IMR-90 (cell line): ENCODE measurements around the gene DTNA. TPM values are rescaled to one million over a fixed set of nuclear protein-coding genes. Genes with fewer than 3 reads are reported as not detected.

ENCODE experiments used
- ATAC-seq: fragments of 200-7000 bp; cut with Tn5 transposase; 2 replicates; pipeline ENCODE4 v1.9.1; 2020; ENCODE audit warnings: low read depth, mild to moderate bottlenecking, moderate library complexity
- BruUV-seq: library from RNA; stranded (reverse); fragments of 400-500 nt; replicated peaks from 2 replicates; lab custom pipeline; 2021; lab: Mats Ljungman, UMichigan
- CTCF ChIA-PET: fragments of 300-600 bp; formaldehyde crosslinking; extraction: SDS; loops from one replicate; lab custom pipeline; 2021; ENCODE audit warnings: antibody characterized with exemption; lab: Yijun Ruan, JAX
- POLR2A ChIA-PET: fragments of 300-600 bp; sonication (Branson Sonifier 250); formaldehyde crosslinking; loops from one replicate; lab custom pipeline; 2022; ENCODE audit warnings: antibody characterized with exemption; ENCODE audit not compliant: unreplicated experiment; lab: Charles Lee
- DNase-seq: peaks from one replicate; pipeline ENCODE4 v3.0.0; 2013
- H2AFZ ChIP-seq: replicated peaks from 2 replicates; pipeline ENCODE3; 2013; ENCODE audit warnings: low read length, mild to moderate bottlenecking; ENCODE audit not compliant: poor library complexity
- H2AK5ac ChIP-seq: 2 replicates; pipeline ENCODE4 v1.6.1; 2013; ENCODE audit warnings: low read depth, low read length, inconsistent platforms
- H2AK9ac ChIP-seq: replicated peaks from 2 replicates; pipeline ENCODE3; 2013; ENCODE audit warnings: mild to moderate bottlenecking, low read depth, low read length, moderate library complexity; ENCODE audit not compliant: poor library complexity
- H2BK120ac ChIP-seq: 2 replicates; pipeline ENCODE4 v1.6.1; 2013; ENCODE audit warnings: low read depth, low read length, inconsistent platforms
- H2BK15ac ChIP-seq: 3 replicates; pipeline ENCODE4 v1.6.1; 2013; ENCODE audit warnings: low read depth, low read length, inconsistent platforms
- H2BK20ac ChIP-seq: 2 replicates; pipeline ENCODE4 v1.6.1; 2013; ENCODE audit warnings: low read depth, mild to moderate bottlenecking, inconsistent platforms, low read length, moderate library complexity
- H2BK5ac ChIP-seq: 2 replicates; pipeline ENCODE4 v1.6.1; 2013; ENCODE audit warnings: mild to moderate bottlenecking, low read depth, low read length, inconsistent platforms; ENCODE audit not compliant: poor library complexity, severe bottlenecking
- H3K14ac ChIP-seq: replicated peaks from 2 replicates; pipeline ENCODE4 v1.6.1; 2013; ENCODE audit warnings: low read depth, low read length, inconsistent platforms
- H3K18ac ChIP-seq: 2 replicates; pipeline ENCODE4 v1.6.1; 2013; ENCODE audit warnings: low read depth, low read length, control low read depth
- H3K23ac ChIP-seq: 2 replicates; pipeline ENCODE4 v1.6.1; 2013; ENCODE audit warnings: low read depth, low read length, inconsistent platforms
- H3K27ac ChIP-seq: 2 replicates; pipeline ENCODE4 v1.5.1; 2013; ENCODE audit warnings: mild to moderate bottlenecking, control low read depth, low read length; ENCODE audit not compliant: insufficient read depth
- H3K27me3 ChIP-seq: 2 replicates; pipeline ENCODE4 v1.6.1; 2013; ENCODE audit warnings: low read length; ENCODE audit not compliant: control insufficient read depth, insufficient read depth
- H3K36me3 ChIP-seq: 2 replicates; pipeline ENCODE4 v1.6.1; 2013; ENCODE audit warnings: low read length, mixed read lengths; ENCODE audit not compliant: control insufficient read depth, insufficient read depth
- H3K4ac ChIP-seq: 2 replicates; pipeline ENCODE4 v1.6.1; 2013; ENCODE audit warnings: low read depth, low read length, inconsistent platforms
- H3K4me1 ChIP-seq: 2 replicates; pipeline ENCODE4 v1.6.1; 2013; ENCODE audit warnings: low read length, mixed read lengths; ENCODE audit not compliant: control insufficient read depth, insufficient read depth
- H3K4me2 ChIP-seq: 2 replicates; pipeline ENCODE4 v1.6.1; 2013; ENCODE audit warnings: low read depth, mild to moderate bottlenecking, control low read depth, low read length, moderate library complexity
- H3K4me3 ChIP-seq: 2 replicates; pipeline ENCODE4 v1.5.1; 2013; ENCODE audit warnings: low read depth, mild to moderate bottlenecking, control low read depth, low read length, moderate library complexity; ENCODE audit not compliant: insufficient read depth
- H3K56ac ChIP-seq: 2 replicates; pipeline ENCODE4 v1.6.1; 2013; ENCODE audit warnings: low read length, inconsistent platforms; ENCODE audit not compliant: insufficient read depth; ENCODE audit errors: extremely low read depth
- H3K79me1 ChIP-seq, 2 experiments: 2 replicates each; pipeline ENCODE4 v1.6.1; 2013; ENCODE audit warnings: low read length in 2 of 2, inconsistent platforms in 1 of 2, low read depth in 1 of 2
- H3K9ac ChIP-seq: 2 replicates; pipeline ENCODE4 v1.6.1; 2013; ENCODE audit warnings: low read depth, low read length, control low read depth
- H3K9me1 ChIP-seq: 2 replicates; pipeline ENCODE4 v1.6.1; 2013; ENCODE audit warnings: low read length, inconsistent platforms; ENCODE audit not compliant: insufficient read depth
- H3K9me3 ChIP-seq: 2 replicates; pipeline ENCODE4 v1.6.1; 2013; ENCODE audit warnings: low read length; ENCODE audit not compliant: control insufficient read depth, insufficient read depth
- H4K20me1 ChIP-seq: 2 replicates; pipeline ENCODE4 v1.6.1; 2013; ENCODE audit warnings: low read length, inconsistent platforms; ENCODE audit not compliant: insufficient read depth
- H4K5ac ChIP-seq: 2 replicates; pipeline ENCODE4 v1.6.1; 2013; ENCODE audit warnings: mild to moderate bottlenecking, low read depth, low read length, control low read depth
- H4K8ac ChIP-seq, 2 experiments: 2 replicates each; pipeline ENCODE4 v1.6.1; 2013; ENCODE audit warnings: low read depth in 2 of 2, low read length in 2 of 2, control low read depth in 1 of 2, inconsistent platforms in 1 of 2
- H4K91ac ChIP-seq: 2 replicates; pipeline ENCODE4 v1.6.1; 2013; ENCODE audit warnings: low read depth, low read length, inconsistent platforms; ENCODE audit not compliant: insufficient read depth
- BHLHE40 ChIP-seq: fragments of 150-350 bp; IDR thresholded peaks from 2 replicates; pipeline ENCODE4 v1.6.1; 2016; ENCODE audit warnings: mild to moderate bottlenecking, low read depth, low read length
- CEBPB ChIP-seq: IDR thresholded peaks from 2 replicates; pipeline ENCODE4 v1.6.1; 2012; ENCODE audit warnings: low read depth, low read length, improper control_type of control experiment
- CHD1 ChIP-seq: IDR thresholded peaks from 2 replicates; pipeline ENCODE4 v1.6.1; 2012; ENCODE audit warnings: low read depth, low read length, improper control_type of control experiment
- CTCF ChIP-seq: conservative IDR thresholded peaks from 2 replicates; pipeline ENCODE4 v1.5.1; 2012; ENCODE audit warnings: mild to moderate bottlenecking, low read depth, low read length, improper control_type of control experiment
- ELK1 ChIP-seq: fragments of 150-350 bp; IDR thresholded peaks from 2 replicates; pipeline ENCODE4 v1.6.1; 2016; ENCODE audit warnings: low read depth, mild to moderate bottlenecking, low read length, moderate library complexity, borderline replicate concordance
- FOS ChIP-seq: fragments of 150-350 bp; IDR thresholded peaks from 2 replicates; pipeline ENCODE4 v1.6.1; 2016; ENCODE audit warnings: low read depth, low read length
- MAFK ChIP-seq: IDR thresholded peaks from 2 replicates; pipeline ENCODE4 v1.6.1; 2012; ENCODE audit warnings: low read depth, low read length, improper control_type of control experiment
- MAZ ChIP-seq: IDR thresholded peaks from 2 replicates; pipeline ENCODE4 v1.6.1; 2012; ENCODE audit warnings: low read depth, mild to moderate bottlenecking, low read length, improper control_type of control experiment, moderate library complexity, borderline replicate concordance
- MXI1 ChIP-seq: IDR thresholded peaks from 2 replicates; pipeline ENCODE4 v1.6.1; 2012; ENCODE audit warnings: low read depth, mild to moderate bottlenecking, low read length, moderate library complexity, borderline replicate concordance
- NFE2L2 ChIP-seq: fragments of 150-350 bp; IDR thresholded peaks from 2 replicates; pipeline ENCODE4 v1.6.1; 2016; ENCODE audit warnings: low read depth, mild to moderate bottlenecking, low read length
- POLR2A ChIP-seq: IDR thresholded peaks from 2 replicates; pipeline ENCODE4 v1.6.1; 2012; ENCODE audit warnings: mild to moderate bottlenecking, low read depth, low read length
- RAD21 ChIP-seq: IDR thresholded peaks from 2 replicates; pipeline ENCODE4 v1.6.1; 2012; ENCODE audit warnings: low read length, improper control_type of control experiment
- RCOR1 ChIP-seq: IDR thresholded peaks from 2 replicates; pipeline ENCODE4 v1.6.1; 2012; ENCODE audit warnings: mild to moderate bottlenecking, low read length, improper control_type of control experiment; ENCODE audit not compliant: insufficient replicate concordance
- RFX5 ChIP-seq: IDR thresholded peaks from 2 replicates; pipeline ENCODE4 v1.8.0; 2012; ENCODE audit warnings: low read depth, mild to moderate bottlenecking, low read length, moderate library complexity
- SMC3 ChIP-seq: fragments of 150-350 bp; IDR thresholded peaks from 2 replicates; pipeline ENCODE4 v1.6.1; 2016; ENCODE audit warnings: low read depth, mild to moderate bottlenecking, antibody characterized with exemption, low read length, moderate library complexity
- USF2 ChIP-seq: fragments of 150-350 bp; IDR thresholded peaks from 2 replicates; pipeline ENCODE4 v1.6.1; 2017; ENCODE audit warnings: mild to moderate bottlenecking, antibody characterized with exemption, low read length, low read depth
- WGBS, 2 experiments: methylation state at CpG; one replicate each; pipeline versions ENCODE4 v1.1.5 to v1.1.7; 2013; ENCODE audit warnings: missing lambda C conversion rate in 2 of 2; ENCODE audit not compliant: insufficient read length in 1 of 2; ENCODE audit errors: extremely low coverage in 2 of 2; 5-methylcytosine and 5-hydroxymethylcytosine counted together
- dilution Hi-C: fragments of 300-500 bp; cut with HindIII; formaldehyde crosslinking; loops from one replicate; pipeline ENCODE4 v1.14.3; 2018; ENCODE audit warnings: low sequenced_read_pairs; ENCODE audit not compliant: unreplicated experiment
- in situ Hi-C: fragments of 300-500 bp; cut with MboI; formaldehyde crosslinking; loops from 3 replicates; pipeline ENCODE4 v1.14.3; 2019; ENCODE audit warnings: low sequenced_read_pairs, inconsistent platforms, mixed read lengths
- intact Hi-C: fragments of 100-400 bp; cut with micrococcal nuclease; formaldehyde crosslinking; loops from 2 replicates; pipeline ENCODE4 v1.10.0; 2022
- polyA plus RNA-seq, 3 experiments: library from polyadenylated mRNA; depleted of rRNA; stranded (reverse); fragments of >200 nt; gene quantifications; 2 replicates each; pipeline ENCODE4 v1.2.3, GENCODE V29; 2012; ENCODE audit warnings: low replicate concordance in 1 of 3
- total RNA-seq: library from RNA; depleted of rRNA; stranded (reverse); fragments of >200 nt; gene quantifications from 2 replicates; pipeline ENCODE4 v1.2.3, GENCODE V29; 2012

The DTNA gene
- total and polyA plus RNA-seq, 2 of the 4 experiments (the other 2 are of a cell fraction): 9.5 to 10.8 TPM

- H3K9me3 ChIP-seq: no peaks in the 10 kb centered on the region
- no peak overlapping the region for H3K18ac ChIP-seq
- no peaks in the 10 kb centered on the region for H3K36me3 ChIP-seq
- intact Hi-C loops: loop anchor here (1.0 to 5.0 kb wide), 5 partner anchors 127 to 665 kb away; no protein-coding TSS in a partner anchor
- no peak overlapping the region for H3K4me3 ChIP-seq
- ATAC-seq: peak; percentile 64; the same call in 1 of the 2 replicates
- no peaks in the 10 kb centered on the region for H3K9me1 ChIP-seq
- no peak overlapping the region for H3K4me2 ChIP-seq
- in situ Hi-C loops: loop anchor here (25.0 kb wide), 1 partner anchor 676 kb away; no protein-coding TSS in a partner anchor
- no peak overlapping the region for H4K5ac ChIP-seq
- no peak overlapping the region for H3K56ac ChIP-seq
- H4K8ac ChIP-seq: no peak overlapping the region
- H4K91ac ChIP-seq: no peak overlapping the region
- no peaks in the 10 kb centered on the region for H3K79me1 ChIP-seq
- TF ChIP-seq NFE2L2 (no peak), RCOR1 (no peak), MAZ (no peak), RFX5 (no peak), ELK1 (no peak), CEBPB (peak; percentile 79), FOS (no peak), CHD1 (no peak), USF2 (no peak), MAFK (no peak), MXI1 (no peak), POLR2A (no peak), BHLHE40 (no peak), SMC3 (peak; percentile 89), RAD21 (peak; percentile 90), CTCF (peak; percentile 74)
- WGBS, 2 experiments: no CpG with 5 or more reads among the region's 7 CpGs
- no peak overlapping the region for H2AK5ac ChIP-seq
- no peak overlapping the region for H2BK15ac ChIP-seq
- ChIA-PET POLR2A (no interaction called here), CTCF (interaction anchor here (0.6 to 1.0 kb wide), 8 partner anchors 14 to 665 kb away, joined by 3 to 5 read pairs (median 4); no protein-coding TSS in a partner anchor)
- peak; percentile 69 for DNase-seq
- H4K20me1 ChIP-seq: no peaks in the 10 kb centered on the region
- dilution Hi-C loops: no loop called here
- no peak overlapping the region for H2BK120ac ChIP-seq
- H3K14ac ChIP-seq: no peak overlapping the region
- H3K27me3 ChIP-seq: no peaks in the 10 kb centered on the region
- H3K4me1 ChIP-seq: peaks cover 7% of the 10 kb centered on the region; the same call in 1 of the 2 replicates
- H3K27ac ChIP-seq: no peak overlapping the region
- H2BK20ac ChIP-seq: no peak overlapping the region
- no peak overlapping the region for H3K23ac ChIP-seq
- H3K9ac ChIP-seq: no peak overlapping the region
- no peak overlapping the region for H2AK9ac ChIP-seq
- H2BK5ac ChIP-seq: no peak overlapping the region
- BruUV-seq: no TSS peak
- H3K4ac ChIP-seq: no peak overlapping the region
- no peak overlapping the region for H2AFZ ChIP-seq
Measured at GRCh38 chr18:34787931-34788532, 77.9 kb downstream of the DTNA start.
